ENCODE measurements around the gene ZNF628. TPM values are rescaled to one million over a fixed set of nuclear protein-coding genes. Genes with fewer than 3 reads are reported as not detected.

Gene ZNF628
- total RNA-seq, 1 experiment from 2014 or later: 13.0 TPM

DNA sequence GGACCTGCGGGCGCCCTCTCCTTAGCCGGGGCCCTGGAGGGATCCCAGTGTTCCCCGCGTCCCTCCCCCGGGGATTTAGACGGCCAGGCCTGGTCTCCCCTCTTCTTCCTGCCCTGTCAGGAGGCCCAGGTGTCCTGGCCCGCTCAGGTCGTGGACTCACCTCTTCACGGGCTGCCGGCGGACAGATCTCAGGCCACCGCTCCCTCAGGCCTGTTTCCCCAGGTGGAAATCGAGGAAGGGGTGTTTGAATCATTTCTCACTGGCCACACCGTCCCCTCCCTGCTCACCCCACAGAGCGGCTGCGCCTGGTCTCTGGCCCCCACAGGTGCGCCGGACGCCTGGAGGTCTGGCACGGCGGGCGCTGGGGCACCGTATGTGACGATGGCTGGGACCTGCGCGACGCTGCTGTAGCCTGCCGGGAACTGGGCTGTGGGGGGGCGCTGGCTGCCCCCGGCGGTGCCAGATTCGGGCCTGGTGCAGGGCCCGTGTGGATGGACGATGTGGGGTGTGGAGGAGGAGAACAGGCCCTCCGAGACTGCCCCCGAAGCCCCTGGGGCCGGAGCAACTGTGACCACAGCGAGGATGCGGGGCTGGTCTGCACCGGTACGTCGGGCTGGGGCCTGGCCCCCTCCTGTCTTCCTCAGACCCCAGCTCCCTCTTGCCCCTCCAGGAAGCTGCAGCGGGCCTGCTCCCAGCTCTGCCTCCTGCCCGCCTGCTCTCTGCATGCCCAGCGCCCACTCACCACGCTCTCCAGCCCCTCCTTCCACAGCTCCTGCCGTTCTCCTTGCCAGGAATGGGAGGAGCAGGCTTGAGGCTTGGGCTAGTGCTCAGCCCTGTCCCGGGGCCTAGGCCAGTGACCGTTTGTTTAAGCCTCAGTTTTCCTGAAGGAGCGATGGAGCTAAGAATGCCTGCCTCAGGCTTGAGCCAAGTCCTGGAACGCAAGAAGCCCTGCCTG, 14.3 kb downstream of the ZNF628 start:
- Mint-ChIP-seq H3K9me3 (ENCODE audit: low read depth, unreplicated experiment) (no peaks in the 10 kb centered on the region), H3K4me3 (ENCODE audit: low read depth, unreplicated experiment) (no peak overlapping the region), H3K4me1 (ENCODE audit: low read depth, unreplicated experiment) (peaks cover 8% of the 10 kb centered on the region), H3K27ac (ENCODE audit: unreplicated experiment) (no peak overlapping the region), H3K36me3 (ENCODE audit: insufficient read depth, unreplicated experiment) (peaks cover 31% of the 10 kb centered on the region), H3K27me3 (ENCODE audit: unreplicated experiment) (peaks cover 54% of the 10 kb centered on the region)
- intact Hi-C loops (cut with micrococcal nuclease; ENCODE audit: unreplicated experiment): no loop called here
- BruUV-seq (replicated peaks): no TSS peak
- CTCF ChIA-PET: interaction anchor here (0.5 to 0.9 kb wide), 4 partner anchors 15 to 373 kb away, joined by 3 to 7 read pairs (median 4); partner anchors contain the start of gene PPP1R12C
- TF ChIP-seq, protein P1, sequence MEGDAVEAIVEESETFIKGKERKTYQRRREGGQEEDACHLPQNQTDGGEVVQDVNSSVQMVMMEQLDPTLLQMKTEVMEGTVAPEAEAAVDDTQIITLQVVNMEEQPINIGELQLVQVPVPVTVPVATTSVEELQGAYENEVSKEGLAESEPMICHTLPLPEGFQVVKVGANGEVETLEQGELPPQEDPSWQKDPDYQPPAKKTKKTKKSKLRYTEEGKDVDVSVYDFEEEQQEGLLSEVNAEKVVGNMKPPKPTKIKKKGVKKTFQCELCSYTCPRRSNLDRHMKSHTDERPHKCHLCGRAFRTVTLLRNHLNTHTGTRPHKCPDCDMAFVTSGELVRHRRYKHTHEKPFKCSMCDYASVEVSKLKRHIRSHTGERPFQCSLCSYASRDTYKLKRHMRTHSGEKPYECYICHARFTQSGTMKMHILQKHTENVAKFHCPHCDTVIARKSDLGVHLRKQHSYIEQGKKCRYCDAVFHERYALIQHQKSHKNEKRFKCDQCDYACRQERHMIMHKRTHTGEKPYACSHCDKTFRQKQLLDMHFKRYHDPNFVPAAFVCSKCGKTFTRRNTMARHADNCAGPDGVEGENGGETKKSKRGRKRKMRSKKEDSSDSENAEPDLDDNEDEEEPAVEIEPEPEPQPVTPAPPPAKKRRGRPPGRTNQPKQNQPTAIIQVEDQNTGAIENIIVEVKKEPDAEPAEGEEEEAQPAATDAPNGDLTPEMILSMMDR (IDR thresholded peaks at IDR 0.05; ENCODE audit: unreplicated experiment): no peak
- DNase-seq: no peak

DNA sequence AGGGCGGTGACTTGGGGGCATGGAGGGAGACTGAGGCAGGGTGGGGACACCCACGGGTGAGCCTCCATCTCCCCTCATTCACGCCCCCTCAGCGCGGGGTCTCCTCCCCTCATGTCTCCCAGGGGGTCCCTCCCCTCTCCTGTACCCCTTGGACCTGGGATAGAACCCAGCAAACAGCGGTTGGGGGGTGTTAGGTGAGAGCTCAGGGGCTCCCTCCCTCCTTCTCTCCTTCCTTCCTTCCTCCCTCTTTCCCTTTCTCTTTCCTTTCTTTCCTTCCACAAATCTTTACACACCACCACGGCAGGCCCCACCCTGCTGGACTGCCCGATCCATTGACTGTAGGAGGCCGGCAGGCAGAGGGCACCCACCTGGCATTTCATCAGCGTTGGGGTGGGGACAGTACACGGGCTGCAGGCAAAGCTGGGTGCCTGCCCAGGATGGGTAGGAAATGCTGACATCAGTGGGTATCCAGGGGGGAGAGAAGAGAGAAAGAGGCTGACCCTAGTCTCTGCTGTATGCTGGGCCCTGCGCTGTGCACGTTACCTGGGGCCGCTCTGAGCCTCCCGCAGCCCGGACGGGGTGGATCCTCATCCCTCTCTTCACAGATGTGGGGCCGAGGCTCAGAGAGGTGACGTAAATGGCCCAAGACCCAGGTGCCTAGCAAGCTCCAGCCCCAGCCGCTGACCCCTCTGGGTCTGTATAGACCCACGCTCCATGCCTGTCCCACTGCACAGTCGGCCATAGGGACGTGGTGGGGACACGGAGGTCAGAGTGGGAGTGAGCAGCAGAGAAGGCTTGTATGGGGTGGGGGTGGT, 15.3 kb downstream of the ZNF628 start:
- CTCF ChIA-PET: interaction anchor here (0.9 kb wide), 1 partner anchor 345 kb away, joined by 4 read pairs; no protein-coding TSS in a partner anchor
- Mint-ChIP-seq H3K4me3 (ENCODE audit: low read depth, unreplicated experiment) (no peak overlapping the region), H3K27ac (ENCODE audit: unreplicated experiment) (no peak overlapping the region), H3K27me3 (ENCODE audit: unreplicated experiment) (peaks cover 64% of the 10 kb centered on the region), H3K36me3 (ENCODE audit: insufficient read depth, unreplicated experiment) (peaks cover 24% of the 10 kb centered on the region), H3K4me1 (ENCODE audit: low read depth, unreplicated experiment) (no peaks in the 10 kb centered on the region), H3K9me3 (ENCODE audit: low read depth, unreplicated experiment) (no peaks in the 10 kb centered on the region)
- intact Hi-C loops (cut with micrococcal nuclease; ENCODE audit: unreplicated experiment): no loop called here
- TF ChIP-seq, protein P1 (IDR thresholded peaks at IDR 0.05; ENCODE audit: unreplicated experiment): no peak
- DNase-seq: no peak
- no TSS peak for BruUV-seq (replicated peaks)

DNA sequence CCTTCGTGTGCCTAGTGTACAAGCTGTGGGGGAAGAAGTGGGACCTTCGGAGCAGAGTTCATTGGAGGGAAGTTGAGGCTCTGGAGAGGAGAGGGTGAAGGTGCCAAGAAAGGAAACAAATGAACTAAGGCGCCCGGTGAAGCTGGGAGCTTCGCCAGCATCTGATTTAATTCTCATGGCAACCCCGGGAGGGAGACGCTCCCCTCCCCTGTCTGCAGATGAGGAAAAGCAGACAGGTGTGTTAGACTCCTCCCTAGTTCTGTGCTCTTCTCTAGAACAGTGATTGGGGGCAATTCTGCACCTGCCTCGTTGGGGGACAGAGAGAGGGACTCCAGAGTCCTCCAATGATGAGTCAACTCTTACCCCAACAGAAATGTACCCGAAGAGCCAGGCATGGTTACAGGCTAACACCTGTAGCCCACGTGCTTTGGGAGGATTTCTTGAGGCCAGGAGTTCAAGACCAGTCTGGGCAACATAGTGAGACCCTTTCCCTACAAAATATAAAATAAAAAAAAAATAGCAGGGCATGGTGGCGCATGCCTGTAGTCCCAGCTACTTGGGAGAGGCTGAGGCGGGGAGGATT, 16.0 kb downstream of the ZNF628 start:
- Mint-ChIP-seq H3K27me3 (ENCODE audit: unreplicated experiment) (peaks cover 71% of the 10 kb centered on the region), H3K4me3 (ENCODE audit: low read depth, unreplicated experiment) (no peak overlapping the region), H3K4me1 (ENCODE audit: low read depth, unreplicated experiment) (no peaks in the 10 kb centered on the region), H3K36me3 (ENCODE audit: insufficient read depth, unreplicated experiment) (peaks cover 18% of the 10 kb centered on the region), H3K9me3 (ENCODE audit: low read depth, unreplicated experiment) (no peaks in the 10 kb centered on the region), H3K27ac (ENCODE audit: unreplicated experiment) (no peak overlapping the region)
- CTCF ChIA-PET: no interaction called here
- intact Hi-C loops (cut with micrococcal nuclease; ENCODE audit: unreplicated experiment): no loop called here
- no TSS peak for BruUV-seq (replicated peaks)
- DNase-seq: no peak
- TF ChIP-seq, protein P1 (IDR thresholded peaks at IDR 0.05; ENCODE audit: unreplicated experiment): no peak

DNA sequence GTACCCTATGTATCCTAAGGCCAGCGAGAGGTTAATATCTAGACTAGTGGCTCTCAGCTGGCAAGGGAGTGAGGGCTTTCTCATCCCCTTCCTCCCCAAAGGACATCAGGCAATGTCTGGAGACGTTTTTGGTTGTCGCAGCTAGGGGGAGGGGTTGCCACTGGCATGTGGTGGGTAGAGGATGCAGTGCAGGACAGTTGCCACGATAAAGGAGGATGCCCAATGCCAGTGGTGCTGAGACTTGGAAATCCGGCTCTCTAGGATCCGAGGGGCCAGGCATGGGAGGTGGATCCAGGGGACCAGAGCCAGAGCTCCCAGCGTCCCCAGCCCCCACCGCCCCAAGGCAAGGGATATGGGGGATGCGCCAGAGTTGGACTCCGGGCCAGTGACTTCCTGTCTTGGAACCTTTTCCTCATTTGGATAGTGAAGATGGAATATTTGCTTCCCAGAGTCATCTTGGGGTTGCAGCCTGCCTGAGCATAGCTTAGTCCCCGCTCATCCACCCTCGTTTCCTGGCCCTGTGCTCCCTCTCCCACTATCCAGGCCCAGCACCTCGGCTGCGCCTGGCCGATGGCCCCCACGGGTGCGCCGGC, 16.7 kb downstream of the ZNF628 start:
- no TSS peak for BruUV-seq (replicated peaks)
- DNase-seq: no peak
- Mint-ChIP-seq H3K4me1 (ENCODE audit: low read depth, unreplicated experiment) (no peaks in the 10 kb centered on the region), H3K27me3 (ENCODE audit: unreplicated experiment) (peaks cover 78% of the 10 kb centered on the region), H3K9me3 (ENCODE audit: low read depth, unreplicated experiment) (no peaks in the 10 kb centered on the region), H3K4me3 (ENCODE audit: low read depth, unreplicated experiment) (no peak overlapping the region), H3K27ac (ENCODE audit: unreplicated experiment) (no peak overlapping the region), H3K36me3 (ENCODE audit: insufficient read depth, unreplicated experiment) (peaks cover 11% of the 10 kb centered on the region)
- TF ChIP-seq, protein P1 (IDR thresholded peaks at IDR 0.05; ENCODE audit: unreplicated experiment): no peak
- intact Hi-C loops (cut with micrococcal nuclease; ENCODE audit: unreplicated experiment): no loop called here
- CTCF ChIA-PET: no interaction called here

All from Calu3 (cell line).